Esophagus squamous epithelium (tissue), 5 donors: ENCODE results near the gene UBE2D4. TPM values are rescaled to one million over a fixed set of nuclear protein-coding genes. Genes with fewer than 3 reads are reported as not detected.
A peak's percentile ranks its signal among the peaks of the same experiment; 100 is the strongest.

ENCODE experiments used
- DNase-seq: peaks from one replicate; lab custom pipeline; 2025; lab: John Stamatoyannopoulos, UW
- H3K27ac ChIP-seq, 4 donors: fragments of 200-600 bp; sonication (generic); one replicate each; pipeline ENCODE4 v1.5.1; 2016 to 2019; ENCODE audit warnings: mild to moderate bottlenecking in 1 of 4
- H3K27me3 ChIP-seq, 4 donors: fragments of 200-600 bp; sonication (generic); 1 replicate in 3 of 4; 2 replicates in 1 of 4; pipeline versions ENCODE4 v1.5.1 to v1.6.0; 2017 to 2021; ENCODE audit warnings: antibody characterized with exemption in 1 of 4
- H3K36me3 ChIP-seq, 3 donors: fragments of 200-600 bp; sonication (generic); one replicate each; pipeline ENCODE4 v1.5.1; 2016 to 2019
- H3K4me1 ChIP-seq, 3 donors: fragments of 200-600 bp; sonication (generic); one replicate each; pipeline ENCODE4 v1.5.1; 2017 to 2019
- H3K4me3 ChIP-seq, 4 donors: fragments of 200-600 bp; sonication (generic); 1 replicate in 3 of 4; 2 replicates in 1 of 4; pipeline ENCODE4 v1.5.1; 2016 to 2019; ENCODE audit warnings: mild to moderate bottlenecking in 2 of 4, moderate library complexity in 1 of 4
- H3K9me3 ChIP-seq, 3 donors: fragments of 200-600 bp; sonication (generic); one replicate each; pipeline ENCODE4 v1.5.1; 2016 to 2019
- POLR2A ChIP-seq, 4 donors: fragments of 450-650 bp; IDR thresholded peaks; one replicate each; pipeline ENCODE4 v1.6.1; 2017; ENCODE audit warnings: antibody characterized with exemption in 4 of 4, mild to moderate bottlenecking in 4 of 4, moderate library complexity in 3 of 4
- WGBS, 2 donors: methylation state at CpG; one replicate each; pipeline ENCODE4 v1.1.5; 2018; 5-methylcytosine and 5-hydroxymethylcytosine counted together
- intact Hi-C: fragments of 100-400 bp; cut with DNase I; formaldehyde crosslinking; loops from one replicate; pipeline ENCODE4 v1.15.0; 2022
- total RNA-seq, 4 donors: library from RNA; depleted of rRNA; stranded (reverse); fragments of >200 nt; gene quantifications; one replicate each; pipeline ENCODE4 v1.1.0, GENCODE V29; 2016
- TF ChIP-seq, protein P1 (sequence below), 6 experiments: fragments of 450-650 bp in 4 of 6; fragments of 200-600 bp in 2 of 6; sonication (generic) in 2 of 6; IDR thresholded peaks; one replicate each; pipeline ENCODE4 v1.5.1; 2016 to 2019; ENCODE audit warnings: antibody characterized with exemption in 6 of 6, mild to moderate bottlenecking in 4 of 6, moderate library complexity in 4 of 6
- donor health status: DM: yes; HTN: yes; CAD: no.

Gene UBE2D4
- total RNA-seq, 4 donors from 2014 or later, result 8.8 to 10.9 (median 9.5) TPM

- DNase-seq, result no peak
- intact Hi-C loops, result no loop called here
- H3K4me1 ChIP-seq, result peaks cover 0 to 56% (median 24%) of the 10 kb centered on the region in 3 donors
- WGBS, 2 donors, result 85 to 86% methylated on average over 5 of the region's 5 CpGs
- no peaks in the 10 kb centered on the region for H3K9me3 ChIP-seq
- H3K27me3 ChIP-seq, result no peaks in the 10 kb centered on the region
- TF ChIP-seq, protein P1, sequence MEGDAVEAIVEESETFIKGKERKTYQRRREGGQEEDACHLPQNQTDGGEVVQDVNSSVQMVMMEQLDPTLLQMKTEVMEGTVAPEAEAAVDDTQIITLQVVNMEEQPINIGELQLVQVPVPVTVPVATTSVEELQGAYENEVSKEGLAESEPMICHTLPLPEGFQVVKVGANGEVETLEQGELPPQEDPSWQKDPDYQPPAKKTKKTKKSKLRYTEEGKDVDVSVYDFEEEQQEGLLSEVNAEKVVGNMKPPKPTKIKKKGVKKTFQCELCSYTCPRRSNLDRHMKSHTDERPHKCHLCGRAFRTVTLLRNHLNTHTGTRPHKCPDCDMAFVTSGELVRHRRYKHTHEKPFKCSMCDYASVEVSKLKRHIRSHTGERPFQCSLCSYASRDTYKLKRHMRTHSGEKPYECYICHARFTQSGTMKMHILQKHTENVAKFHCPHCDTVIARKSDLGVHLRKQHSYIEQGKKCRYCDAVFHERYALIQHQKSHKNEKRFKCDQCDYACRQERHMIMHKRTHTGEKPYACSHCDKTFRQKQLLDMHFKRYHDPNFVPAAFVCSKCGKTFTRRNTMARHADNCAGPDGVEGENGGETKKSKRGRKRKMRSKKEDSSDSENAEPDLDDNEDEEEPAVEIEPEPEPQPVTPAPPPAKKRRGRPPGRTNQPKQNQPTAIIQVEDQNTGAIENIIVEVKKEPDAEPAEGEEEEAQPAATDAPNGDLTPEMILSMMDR (IDR thresholded peaks at IDR 0.05), result no peak
- TF ChIP-seq POLR2A (IDR thresholded peaks at IDR 0.05), result no peak
- H3K27ac ChIP-seq, result peak overlapping the region; percentile 2 to 93 (median 89)
- H3K36me3 ChIP-seq, result peaks cover 0 to 11% (median 0%) of the 10 kb centered on the region in 3 donors
- peak overlapping the region in 3 of 4 donors; percentile 61 to 94 (median 85) for H3K4me3 ChIP-seq
Observed at GRCh38 chr7:43904533-43905208, 21.6 kb upstream of the UBE2D4 start.

GRCh38 chr7:43905209-43905946, 20.9 kb upstream of the UBE2D4 start:
- TF ChIP-seq, protein P1 (IDR thresholded peaks at IDR 0.05), result no peak
- no peak for TF ChIP-seq POLR2A (IDR thresholded peaks at IDR 0.05)
- H3K27me3 ChIP-seq, result no peaks in the 10 kb centered on the region
- H3K4me3 ChIP-seq, result peak overlapping the region; percentile 61 to 94 (median 78)
- peak overlapping the region; percentile 85 to 96 (median 93) for H3K27ac ChIP-seq
- no peaks in the 10 kb centered on the region for H3K9me3 ChIP-seq
- H3K4me1 ChIP-seq, result peaks cover 0 to 56% (median 24%) of the 10 kb centered on the region in 3 donors
- H3K36me3 ChIP-seq, result peaks cover 0 to 5% (median 0%) of the 10 kb centered on the region in 3 donors
- no peak for DNase-seq
- WGBS, 2 donors, result 21% methylated on average over 3 to 6 of the region's 8 CpGs
- intact Hi-C loops, result no loop called here

DNA sequence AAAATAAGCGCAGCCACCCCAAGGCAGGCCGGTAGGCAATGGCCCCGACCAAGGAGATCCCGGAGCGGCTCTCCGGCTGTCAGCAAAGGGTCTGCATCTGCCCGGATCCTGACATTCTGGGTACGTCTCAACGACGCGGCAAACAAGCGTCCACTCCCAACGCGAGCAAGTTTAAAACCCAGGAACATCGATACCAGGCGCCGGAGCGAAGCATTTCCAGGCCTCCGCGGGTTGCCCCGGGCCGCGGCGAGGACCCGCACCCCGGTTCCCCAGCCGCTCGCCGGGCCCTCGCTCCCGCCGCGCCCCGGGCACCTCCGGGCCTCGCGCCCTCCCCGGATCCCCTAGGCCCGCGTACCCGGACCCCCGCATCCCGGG, 20.3 kb upstream of the UBE2D4 start:
- intact Hi-C loops, result no loop called here
- H3K27me3 ChIP-seq, result no peaks in the 10 kb centered on the region
- H3K4me3 ChIP-seq, result peak overlapping the region; percentile 61 to 94 (median 78)
- peaks cover 0 to 51% (median 24%) of the 10 kb centered on the region in 3 donors for H3K4me1 ChIP-seq
- H3K9me3 ChIP-seq, result no peaks in the 10 kb centered on the region
- no peak for TF ChIP-seq POLR2A (IDR thresholded peaks at IDR 0.05)
- TF ChIP-seq, protein P1 (IDR thresholded peaks at IDR 0.05), result no peak
- peak overlapping the region; percentile 85 to 96 (median 93) for H3K27ac ChIP-seq
- H3K36me3 ChIP-seq, result peaks cover 0 to 5% (median 0%) of the 10 kb centered on the region in 3 donors
- DNase-seq, result no peak
- WGBS, 2 donors, result 0 to 1% methylated on average over 13 to 26 of the region's 43 CpGs

- Histone ChIP-seq H3K4me3 (peak within 1 kb of the TSS; percentile 61 to 94 (median 78)), H3K9me3 (no peaks in the 10 kb centered on the region), H3K36me3 (peaks cover 0 to 3% (median 0%) of the 10 kb centered on the region in 3 donors), H3K27ac (peak within 1 kb of the TSS; percentile 85 to 96 (median 93)), H3K27me3 (no peaks in the 10 kb centered on the region), H3K4me1 (peaks cover 0 to 46% (median 24%) of the 10 kb centered on the region in 3 donors)
- no peak for DNase-seq
- 0 to 14% methylated on average over 1 of the region's 73 CpGs for WGBS, 2 donors
- TF ChIP-seq, protein P1 (IDR thresholded peaks at IDR 0.05), result no peak
- TF ChIP-seq POLR2A (IDR thresholded peaks at IDR 0.05), result peak in 1 of 4 donors; percentile 40
- intact Hi-C loops, result no loop called here
Observed at GRCh38 chr7:43906331-43907010, 19.8 kb upstream of the UBE2D4 start, which contains the start of gene URGCP. TSS of gene URGCP (minus strand) at chr7:43906596. CDS start at chr7:43906575, 21 bp downstream.
